Panc1 (cell line): Measurements from ENCODE around the gene SPZ1. TPM values are rescaled to one million over a fixed set of nuclear protein-coding genes. Genes with fewer than 3 reads are reported as not detected.
A peak's percentile ranks its signal among the peaks of the same experiment; 100 is the strongest.

Experiments
- ATAC-seq: fragments of 200-7000 bp; cut with Tn5 transposase; 2 replicates; pipeline ENCODE4 v1.9.1; 2020; ENCODE audit warnings: mild to moderate bottlenecking, moderate library complexity
- BruUV-seq: library from RNA; stranded (reverse); fragments of 400-500 nt; replicated peaks from 2 replicates; lab custom pipeline; 2021; lab: Mats Ljungman, UMichigan
- CTCF ChIA-PET: fragments of 300-600 bp; sonication (Branson Sonifier 250); formaldehyde crosslinking; loops from one replicate; lab custom pipeline; 2022; ENCODE audit warnings: antibody characterized with exemption; lab: Charles Lee
- POLR2A ChIA-PET: fragments of 300-600 bp; sonication (Branson Sonifier 250); formaldehyde crosslinking; loops from one replicate; lab custom pipeline; 2022; ENCODE audit warnings: antibody characterized with exemption; lab: Charles Lee
- DNase-seq: peaks from one replicate; pipeline ENCODE4 v3.0.0-alpha.2; 2010; ENCODE audit warnings: low read depth, low spot score
- H3K27ac ChIP-seq: 2 replicates; pipeline ENCODE4 v1.5.1; 2011; ENCODE audit warnings: mild to moderate bottlenecking, low read length, inconsistent platforms
- H3K27me3 ChIP-seq: fragments of 200-500 bp; sonication (Bioruptor generic); 2 replicates; pipeline ENCODE4 v1.6.0; 2014; ENCODE audit warnings: low read length, inconsistent platforms; ENCODE audit not compliant: control insufficient read depth, insufficient read depth
- H3K36me3 ChIP-seq: fragments of 200-500 bp; sonication (Bioruptor generic); 2 replicates; pipeline ENCODE4 v1.5.1; 2014; ENCODE audit warnings: inconsistent platforms, mild to moderate bottlenecking, low read length, moderate library complexity; ENCODE audit not compliant: control insufficient read depth, insufficient read depth
- H3K4me1 ChIP-seq: 2 replicates; pipeline ENCODE4 v1.5.1; 2011; ENCODE audit warnings: inconsistent platforms, mild to moderate bottlenecking, low read length, moderate library complexity; ENCODE audit not compliant: control insufficient read depth, insufficient read depth
- H3K4me3 ChIP-seq, 2 experiments: 2 replicates each; pipeline ENCODE4 v1.5.1; 2011 to 2012; ENCODE audit warnings: low read depth in 2 of 2, low read length in 2 of 2, mild to moderate bottlenecking in 2 of 2, inconsistent platforms in 1 of 2, moderate library complexity in 1 of 2
- H3K9me3 ChIP-seq: fragments of 200-500 bp; sonication (Bioruptor generic); 2 replicates; pipeline ENCODE4 v1.5.1; 2014; ENCODE audit warnings: low read depth, mild to moderate bottlenecking, inconsistent platforms, low read length, moderate library complexity; ENCODE audit not compliant: control insufficient read depth, insufficient read depth
- TCF7L2 ChIP-seq: IDR thresholded peaks from 2 replicates; pipeline ENCODE4 v1.6.1; 2011; ENCODE audit warnings: mild to moderate bottlenecking, low read depth, low read length, inconsistent platforms
- in situ Hi-C: cut with HindIII; loops from 2 replicates; pipeline ENCODE4 v1.10.0; 2016; ENCODE audit warnings: low sequenced_read_pairs, low pct_unique_long_range_greater_than_20kb
- intact Hi-C: fragments of 100-400 bp; cut with micrococcal nuclease; formaldehyde crosslinking; loops from one replicate; pipeline ENCODE4 v1.10.0; 2022; ENCODE audit not compliant: unreplicated experiment
- total RNA-seq: library from RNA; stranded (reverse); gene quantifications from one replicate; pipeline ENCODE4 v1.2.1, GENCODE V29; 2021; ENCODE audit not compliant: unreplicated experiment
- TF ChIP-seq, protein P1 (sequence below), 2 experiments: IDR thresholded peaks; 2 replicates each; pipeline ENCODE4 v1.6.1; 2011 to 2012; ENCODE audit warnings: low read depth in 2 of 2, control low read depth in 1 of 2, low read length in 1 of 2, mild to moderate bottlenecking in 1 of 2, moderate library complexity in 1 of 2; ENCODE audit not compliant: insufficient read depth in 1 of 2
- TF ChIP-seq, protein P2 (sequence below): fragments of 450-650 bp; IDR thresholded peaks from 2 replicates; pipeline ENCODE4 v1.5.1; 2017; ENCODE audit warnings: mild to moderate bottlenecking

The SPZ1 gene
- total RNA-seq, 1 experiment from 2014 or later = not detected

DNA sequence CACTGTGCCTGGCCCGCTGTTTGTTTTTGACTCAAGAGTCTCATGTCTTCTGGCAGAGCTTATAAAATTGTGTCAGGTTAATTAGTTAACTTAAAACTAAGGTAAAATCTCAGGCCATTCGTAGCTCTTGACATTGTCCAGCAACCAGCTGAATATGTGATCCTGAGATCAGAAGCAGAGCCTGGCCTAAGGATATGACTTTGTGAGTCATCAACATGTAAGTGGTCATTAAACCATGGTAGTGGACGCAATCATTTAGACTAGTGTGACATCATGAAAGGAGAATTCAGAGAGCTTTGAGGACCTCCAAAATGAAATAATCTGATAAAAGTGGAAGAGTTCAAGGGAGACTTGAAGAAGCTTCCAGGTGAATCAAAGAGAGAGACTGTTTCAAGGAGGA, 23.3 kb downstream of the SPZ1 start:
- intact Hi-C loops (no loop called here), in situ Hi-C loops (no loop called here)
- H3K27ac ChIP-seq = no peak overlapping the region
- ChIA-PET POLR2A (no interaction called here), CTCF (no interaction called here)
- no peaks in the 10 kb centered on the region for H3K27me3 ChIP-seq
- no peaks in the 10 kb centered on the region for H3K4me1 ChIP-seq
- DNase-seq (no peak), ATAC-seq (no peak)
- no TSS peak for BruUV-seq
- H3K9me3 ChIP-seq = no peaks in the 10 kb centered on the region
- no peak overlapping the region for H3K4me3 ChIP-seq
- no peaks in the 10 kb centered on the region for H3K36me3 ChIP-seq
- TF ChIP-seq, protein P1, sequence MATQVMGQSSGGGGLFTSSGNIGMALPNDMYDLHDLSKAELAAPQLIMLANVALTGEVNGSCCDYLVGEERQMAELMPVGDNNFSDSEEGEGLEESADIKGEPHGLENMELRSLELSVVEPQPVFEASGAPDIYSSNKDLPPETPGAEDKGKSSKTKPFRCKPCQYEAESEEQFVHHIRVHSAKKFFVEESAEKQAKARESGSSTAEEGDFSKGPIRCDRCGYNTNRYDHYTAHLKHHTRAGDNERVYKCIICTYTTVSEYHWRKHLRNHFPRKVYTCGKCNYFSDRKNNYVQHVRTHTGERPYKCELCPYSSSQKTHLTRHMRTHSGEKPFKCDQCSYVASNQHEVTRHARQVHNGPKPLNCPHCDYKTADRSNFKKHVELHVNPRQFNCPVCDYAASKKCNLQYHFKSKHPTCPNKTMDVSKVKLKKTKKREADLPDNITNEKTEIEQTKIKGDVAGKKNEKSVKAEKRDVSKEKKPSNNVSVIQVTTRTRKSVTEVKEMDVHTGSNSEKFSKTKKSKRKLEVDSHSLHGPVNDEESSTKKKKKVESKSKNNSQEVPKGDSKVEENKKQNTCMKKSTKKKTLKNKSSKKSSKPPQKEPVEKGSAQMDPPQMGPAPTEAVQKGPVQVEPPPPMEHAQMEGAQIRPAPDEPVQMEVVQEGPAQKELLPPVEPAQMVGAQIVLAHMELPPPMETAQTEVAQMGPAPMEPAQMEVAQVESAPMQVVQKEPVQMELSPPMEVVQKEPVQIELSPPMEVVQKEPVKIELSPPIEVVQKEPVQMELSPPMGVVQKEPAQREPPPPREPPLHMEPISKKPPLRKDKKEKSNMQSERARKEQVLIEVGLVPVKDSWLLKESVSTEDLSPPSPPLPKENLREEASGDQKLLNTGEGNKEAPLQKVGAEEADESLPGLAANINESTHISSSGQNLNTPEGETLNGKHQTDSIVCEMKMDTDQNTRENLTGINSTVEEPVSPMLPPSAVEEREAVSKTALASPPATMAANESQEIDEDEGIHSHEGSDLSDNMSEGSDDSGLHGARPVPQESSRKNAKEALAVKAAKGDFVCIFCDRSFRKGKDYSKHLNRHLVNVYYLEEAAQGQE (IDR thresholded peaks at IDR 0.05; ENCODE audit: insufficient read depth in 1 of 2, low read depth in 2 of 2, low read length in 1 of 2) = no peak
- TF ChIP-seq, protein P2, sequence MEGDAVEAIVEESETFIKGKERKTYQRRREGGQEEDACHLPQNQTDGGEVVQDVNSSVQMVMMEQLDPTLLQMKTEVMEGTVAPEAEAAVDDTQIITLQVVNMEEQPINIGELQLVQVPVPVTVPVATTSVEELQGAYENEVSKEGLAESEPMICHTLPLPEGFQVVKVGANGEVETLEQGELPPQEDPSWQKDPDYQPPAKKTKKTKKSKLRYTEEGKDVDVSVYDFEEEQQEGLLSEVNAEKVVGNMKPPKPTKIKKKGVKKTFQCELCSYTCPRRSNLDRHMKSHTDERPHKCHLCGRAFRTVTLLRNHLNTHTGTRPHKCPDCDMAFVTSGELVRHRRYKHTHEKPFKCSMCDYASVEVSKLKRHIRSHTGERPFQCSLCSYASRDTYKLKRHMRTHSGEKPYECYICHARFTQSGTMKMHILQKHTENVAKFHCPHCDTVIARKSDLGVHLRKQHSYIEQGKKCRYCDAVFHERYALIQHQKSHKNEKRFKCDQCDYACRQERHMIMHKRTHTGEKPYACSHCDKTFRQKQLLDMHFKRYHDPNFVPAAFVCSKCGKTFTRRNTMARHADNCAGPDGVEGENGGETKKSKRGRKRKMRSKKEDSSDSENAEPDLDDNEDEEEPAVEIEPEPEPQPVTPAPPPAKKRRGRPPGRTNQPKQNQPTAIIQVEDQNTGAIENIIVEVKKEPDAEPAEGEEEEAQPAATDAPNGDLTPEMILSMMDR = no peak
- TF ChIP-seq TCF7L2 = no peak

DNA sequence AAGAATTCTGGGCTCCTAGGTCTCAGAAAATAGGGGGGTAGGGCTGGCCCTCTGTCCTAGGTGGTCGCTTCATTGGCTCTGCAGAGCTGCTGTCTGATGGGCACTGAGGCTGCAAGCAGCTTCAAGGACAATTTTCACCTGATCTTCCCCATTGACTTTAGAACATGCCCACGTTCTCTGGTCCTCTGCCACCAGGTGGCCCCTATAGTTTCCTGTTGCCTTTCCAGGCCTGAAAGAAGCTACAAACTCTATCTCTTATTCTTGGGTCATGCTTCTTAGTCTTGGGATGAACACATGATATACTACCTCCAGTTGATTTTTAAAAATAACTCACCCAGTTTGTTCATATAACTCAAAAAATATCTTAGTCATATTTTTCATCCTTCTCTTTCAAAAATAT, 26.3 kb downstream of the SPZ1 start:
- in situ Hi-C loops = no loop called here
- Histone ChIP-seq H3K27me3 (no peaks in the 10 kb centered on the region), H3K27ac (no peak overlapping the region), H3K36me3 (no peaks in the 10 kb centered on the region), H3K4me1 (no peaks in the 10 kb centered on the region), H3K9me3 (no peaks in the 10 kb centered on the region), H3K4me3 (no peak overlapping the region)
- POLR2A ChIA-PET = no interaction called here
- DNase-seq (peak; percentile 13), ATAC-seq (peak; percentile 85; the same call in 1 of the 2 replicates)
- TF ChIP-seq, protein P2 = peak; percentile 71
- TF ChIP-seq, protein P1 (IDR thresholded peaks at IDR 0.05; ENCODE audit: insufficient read depth in 1 of 2, low read depth in 2 of 2, low read length in 1 of 2) = no peak
- CTCF ChIA-PET = interaction anchor here (0.6 to 1.1 kb wide), 8 partner anchors 10 to 586 kb away, joined by 3 to 8 read pairs (median 4); partner anchors contain the start of gene ZFYVE16
- intact Hi-C loops = no loop called here
- BruUV-seq = no TSS peak
